NCI-H524 (cell line): Measurements from ENCODE around the gene SETD4.
A peak's percentile ranks its signal among the peaks of the same experiment; 100 is the strongest.
"Not testable (repeated sequence)": the region's sequence is repeated elsewhere in the genome, so short reads cannot be mapped to it uniquely, and the experiment has no call there.

ENCODE experiments used
- DNase-seq, 2 experiments: peaks; one replicate each; lab custom pipeline; 2025; lab: John Stamatoyannopoulos, UW

SETD4 gene

GRCh38 chr21:36060159-36060921 is at the start of gene SETD4:
Gene SETD4 (minus strand): TSS chr21:36060526. CDS start chr21:36058888, 1,638 bp downstream.
- DNase-seq = peak; percentile 92 to 93

- DNase-seq = no peak
Measured at GRCh38 chr21:36109868-36110267, 49.5 kb upstream of the SETD4 start.

- DNase-seq = no peak
Measured at GRCh38 chr21:36105327-36105842, 45.1 kb upstream of the SETD4 start.

GRCh38 chr21:36104317-36105300 is 44.3 kb upstream of the SETD4 start:
- DNase-seq = peak in 1 of 2 experiments; percentile 18

GRCh38 chr21:36103434-36103833 is 43.1 kb upstream of the SETD4 start:
- DNase-seq = no peak

- peak; percentile 21 to 72 for DNase-seq
Measured at GRCh38 chr21:36100971-36101641, 40.8 kb upstream of the SETD4 start.

- not testable (repeated sequence) for DNase-seq
Measured at GRCh38 chr21:36099695-36100211, 39.4 kb upstream of the SETD4 start.

- no peak for DNase-seq
Measured at GRCh38 chr21:36099000-36099399, 38.7 kb upstream of the SETD4 start.

GRCh38 chr21:36098182-36098532 is 37.8 kb upstream of the SETD4 start:
- DNase-seq = no peak

- no peak for DNase-seq
Measured at GRCh38 chr21:36097427-36098181, 37.3 kb upstream of the SETD4 start.

- no peak for DNase-seq
Measured at GRCh38 chr21:36096398-36097290, 36.3 kb upstream of the SETD4 start.

GRCh38 chr21:36093512-36093911 is 33.2 kb upstream of the SETD4 start:
- DNase-seq = no peak

GRCh38 chr21:36092681-36093080 is 32.4 kb upstream of the SETD4 start:
- no peak for DNase-seq

- no peak for DNase-seq
Measured at GRCh38 chr21:36089946-36090345, 29.6 kb upstream of the SETD4 start.

- DNase-seq = no peak
Measured at GRCh38 chr21:36087362-36088138, 27.2 kb upstream of the SETD4 start.

GRCh38 chr21:36082237-36082664 is 21.9 kb upstream of the SETD4 start:
- DNase-seq = no peak

GRCh38 chr21:36080386-36080785 is 20.1 kb upstream of the SETD4 start:
- no peak for DNase-seq

- DNase-seq = no peak
Measured at GRCh38 chr21:36079671-36080070, 19.3 kb upstream of the SETD4 start.

- DNase-seq = no peak
Measured at GRCh38 chr21:36079010-36079649, 18.8 kb upstream of the SETD4 start.
